MCF 10A (cell line): Measurements from ENCODE around the gene TESPA1. TPM values are rescaled to one million over a fixed set of nuclear protein-coding genes. Genes with fewer than 3 reads are reported as not detected.

Experiments
- total RNA-seq: library from RNA; stranded (reverse); gene quantifications from 2 replicates; pipeline ENCODE4 v1.2.3, GENCODE V29; 2022

Gene TESPA1
- total RNA-seq, 1 experiment from 2014 or later = not detected

Other genes with a start within 250 kb of the TESPA1 start
- gene MUCL1, start 130.2 kb downstream of the TESPA1 start, total RNA-seq = not detected in 2 replicates
- not detected in 2 replicates for gene NEUROD4, start 35.2 kb upstream of the TESPA1 start, total RNA-seq
- gene OR9K2, start 141.6 kb upstream of the TESPA1 start, total RNA-seq = not detected in 2 replicates
- not detected in 2 replicates for gene OR10A7, start 236.3 kb upstream of the TESPA1 start, total RNA-seq